Smooth muscle cell of the umbilical artery (primary cell): ENCODE measurements around the gene SLC41A2. TPM values are rescaled to one million over a fixed set of nuclear protein-coding genes. Genes with fewer than 3 reads are reported as not detected.

Experiments
- total RNA-seq: library from RNA; depleted of rRNA; stranded (reverse); fragments of >200 nt; gene quantifications from 2 replicates; pipeline ENCODE4 v1.2.3, GENCODE V29; 2014

The SLC41A2 gene, protein sequence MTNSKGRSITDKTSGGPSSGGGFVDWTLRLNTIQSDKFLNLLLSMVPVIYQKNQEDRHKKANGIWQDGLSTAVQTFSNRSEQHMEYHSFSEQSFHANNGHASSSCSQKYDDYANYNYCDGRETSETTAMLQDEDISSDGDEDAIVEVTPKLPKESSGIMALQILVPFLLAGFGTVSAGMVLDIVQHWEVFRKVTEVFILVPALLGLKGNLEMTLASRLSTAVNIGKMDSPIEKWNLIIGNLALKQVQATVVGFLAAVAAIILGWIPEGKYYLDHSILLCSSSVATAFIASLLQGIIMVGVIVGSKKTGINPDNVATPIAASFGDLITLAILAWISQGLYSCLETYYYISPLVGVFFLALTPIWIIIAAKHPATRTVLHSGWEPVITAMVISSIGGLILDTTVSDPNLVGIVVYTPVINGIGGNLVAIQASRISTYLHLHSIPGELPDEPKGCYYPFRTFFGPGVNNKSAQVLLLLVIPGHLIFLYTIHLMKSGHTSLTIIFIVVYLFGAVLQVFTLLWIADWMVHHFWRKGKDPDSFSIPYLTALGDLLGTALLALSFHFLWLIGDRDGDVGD
- 29.7 and 40.3 TPM in 2 replicates for total RNA-seq

DNA sequence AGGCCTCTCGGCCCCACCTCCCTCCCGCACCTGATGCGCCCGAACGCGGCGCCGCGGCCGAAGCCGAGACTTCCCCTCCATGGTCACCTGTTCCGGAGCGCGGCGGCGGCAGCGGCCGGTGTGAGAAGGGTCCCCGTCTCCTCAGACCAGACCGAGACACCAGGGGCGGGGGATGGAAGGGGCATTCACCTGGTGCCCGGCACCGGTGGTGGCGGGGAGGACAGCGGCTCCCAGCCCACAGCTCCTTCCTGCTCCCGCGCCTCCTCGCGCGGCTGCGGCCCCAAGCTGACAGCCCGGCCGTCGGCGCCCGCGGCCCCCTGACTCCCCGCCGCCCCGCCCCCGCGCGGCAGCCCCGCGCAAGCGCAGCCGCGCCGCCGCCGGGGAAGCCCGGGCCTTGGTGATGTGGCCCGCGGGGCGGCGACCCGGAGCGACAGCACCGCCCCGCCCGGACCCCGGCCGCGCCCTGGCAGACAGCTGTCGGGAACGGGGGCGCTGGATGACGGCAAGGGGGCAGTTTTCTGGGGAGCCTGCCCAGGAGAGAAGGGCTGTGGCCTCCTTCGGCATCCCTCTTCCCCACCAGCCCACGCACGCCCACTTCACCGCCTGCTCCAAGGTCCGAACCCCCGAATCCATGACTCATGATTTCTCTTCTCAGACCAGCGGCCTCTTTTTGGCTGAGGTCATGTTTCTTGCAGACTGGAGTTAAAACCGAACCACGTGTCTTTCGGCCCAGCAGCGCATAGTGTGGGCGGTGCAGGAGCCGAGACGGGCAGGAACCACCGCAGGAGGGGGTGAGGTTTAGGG, at the start of gene SLC41A2:
Gene SLC41A2 (minus strand): TSS at position 290 of the 804 bp plus-strand sequence. CDS start 29,763 bp downstream, outside the sequence.

DNA sequence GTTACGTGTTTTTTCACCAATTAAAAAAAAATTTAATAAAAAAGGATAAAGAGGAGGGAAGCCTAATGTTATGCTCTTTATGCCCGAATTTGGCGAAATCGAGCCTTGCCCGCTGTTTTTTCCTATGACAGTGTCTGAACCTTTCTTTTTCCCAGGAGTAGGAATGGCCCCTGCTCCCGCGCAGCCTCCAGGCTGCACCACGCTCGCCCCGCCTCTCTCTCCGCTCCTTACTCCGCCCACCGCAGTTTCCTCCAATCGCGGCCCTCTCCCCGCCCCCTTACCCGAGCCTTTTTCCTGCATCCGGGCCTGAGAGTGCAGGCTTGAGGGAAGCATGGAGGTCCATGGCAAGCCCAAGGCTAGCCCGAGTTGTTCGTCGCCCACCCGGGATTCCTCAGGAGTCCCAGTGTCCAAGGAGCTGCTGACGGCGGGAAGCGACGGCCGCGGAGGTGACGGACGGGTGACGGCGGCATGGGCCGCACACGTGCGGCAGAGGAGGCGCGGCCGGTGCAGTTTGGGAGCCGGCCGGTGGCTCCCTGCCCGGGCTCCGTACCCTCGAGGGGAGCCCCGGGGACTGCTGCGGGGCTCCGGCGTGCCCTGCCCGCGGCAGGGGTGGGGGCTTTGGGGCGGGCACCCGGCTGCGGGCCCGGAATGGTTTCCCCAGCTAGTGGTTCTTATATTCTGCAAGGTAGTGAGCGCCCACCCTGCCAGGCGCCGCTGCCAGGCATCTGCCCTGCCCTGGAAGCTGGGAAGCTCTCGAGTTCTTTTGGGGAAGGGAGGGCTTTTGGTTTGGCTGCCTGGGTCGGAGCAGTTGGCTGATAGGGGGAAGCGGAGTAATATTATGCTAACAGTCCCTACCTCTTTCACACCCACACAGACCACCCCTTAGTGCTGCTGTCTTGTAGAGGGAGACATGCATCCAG, 28.2 kb upstream of the SLC41A2 start, which contains the start of gene NOPCHAP1:
Gene NOPCHAP1 (plus strand): TSS at position 295 of the 920 bp plus-strand sequence. CDS start 37 bp downstream, at position 332.

Other genes with a start within 250 kb of the SLC41A2 start
- 3.3 and 6.5 TPM in 2 replicates for gene NOPCHAP1, start 28.0 kb upstream of the SLC41A2 start, total RNA-seq
- 80.1 and 91.5 TPM in 2 replicates for gene ALDH1L2, start 126.2 kb upstream of the SLC41A2 start, total RNA-seq
- 106 and 134 TPM in 2 replicates for gene WASHC4, start 149.4 kb upstream of the SLC41A2 start, total RNA-seq